GM23338 (cell line): ENCODE measurements around the gene CD68. TPM values are rescaled to one million over a fixed set of nuclear protein-coding genes. Genes with fewer than 3 reads are reported as not detected.

Experiments used
- ATAC-seq: fragments of 200-7000 bp; cut with Tn5 transposase; 3 replicates; pipeline ENCODE4 v1.9.1; 2020
- DNase-seq: peaks from one replicate; pipeline ENCODE4 v3.0.0-alpha.2; 2015; ENCODE audit warnings: low spot score
- H2AFZ ChIP-seq: fragments of 200-600 bp; sonication (generic); 2 replicates; pipeline ENCODE4 v1.8.0; 2016; ENCODE audit warnings: antibody characterized with exemption, mild to moderate bottlenecking, moderate library complexity
- H3F3A ChIP-seq: fragments of 200-600 bp; sonication (generic); replicated peaks from 2 replicates; pipeline ENCODE4 v1.8.0; 2017; ENCODE audit warnings: antibody characterized with exemption, mixed run types, low read depth
- H3K27ac ChIP-seq: fragments of 200-600 bp; sonication (generic); 2 replicates; pipeline ENCODE4 v1.6.1; 2016; ENCODE audit warnings: low read depth
- H3K27me3 ChIP-seq: fragments of 200-600 bp; sonication (generic); 2 replicates; pipeline ENCODE4 v1.8.0; 2016; ENCODE audit warnings: mild to moderate bottlenecking, mixed run types, moderate library complexity; ENCODE audit not compliant: insufficient read depth
- H3K36me3 ChIP-seq: fragments of 200-600 bp; sonication (generic); 2 replicates; pipeline ENCODE4 v1.8.0; 2016; ENCODE audit warnings: mild to moderate bottlenecking; ENCODE audit not compliant: insufficient read depth
- H3K4me1 ChIP-seq: fragments of 200-600 bp; sonication (generic); 2 replicates; pipeline ENCODE4 v1.8.0; 2016; ENCODE audit warnings: mild to moderate bottlenecking, moderate library complexity; ENCODE audit not compliant: insufficient read depth
- H3K4me2 ChIP-seq: fragments of 200-600 bp; sonication (generic); 2 replicates; pipeline ENCODE4 v1.7.1; 2017; ENCODE audit warnings: mixed run types
- H3K4me3 ChIP-seq: fragments of 200-600 bp; sonication (generic); 2 replicates; pipeline ENCODE4 v1.6.1; 2016; ENCODE audit warnings: mixed run types
- H3K79me2 ChIP-seq: fragments of 200-600 bp; sonication (generic); replicated peaks from 2 replicates; pipeline ENCODE4 v1.8.0; 2017; ENCODE audit warnings: mild to moderate bottlenecking; ENCODE audit not compliant: insufficient read depth
- H3K9me2 ChIP-seq: fragments of 200-600 bp; sonication (generic); 2 replicates; pipeline ENCODE4 v1.8.0; 2017; ENCODE audit not compliant: insufficient read depth
- H4K20me1 ChIP-seq: fragments of 200-600 bp; sonication (generic); replicated peaks from 2 replicates; pipeline ENCODE4 v1.8.0; 2017; ENCODE audit warnings: mild to moderate bottlenecking; ENCODE audit not compliant: insufficient read depth
- H3K27ac Mint-ChIP-seq: 2 replicates; pipeline ENCODE4 v1.8.0; 2020; ENCODE audit warnings: inconsistent platforms, mild to moderate bottlenecking, moderate library complexity, mixed read lengths
- H3K27me3 Mint-ChIP-seq: 3 replicates; pipeline ENCODE4 v1.8.0; 2022; ENCODE audit warnings: low read depth, mild to moderate bottlenecking, moderate library complexity, mixed read lengths, inconsistent platforms; ENCODE audit not compliant: insufficient read depth, poor library complexity
- H3K36me3 Mint-ChIP-seq: 3 replicates; pipeline ENCODE4 v1.8.0; 2021; ENCODE audit warnings: low read depth, mild to moderate bottlenecking, inconsistent platforms, moderate library complexity, mixed read lengths
- H3K4me1 Mint-ChIP-seq: 3 replicates; pipeline ENCODE4 v1.8.0; 2020; ENCODE audit warnings: mild to moderate bottlenecking, inconsistent platforms, mixed read lengths
- H3K4me3 Mint-ChIP-seq: 3 replicates; pipeline ENCODE4 v1.8.0; 2021; ENCODE audit warnings: moderate library complexity, mild to moderate bottlenecking, inconsistent platforms, mixed read lengths
- H3K9me3 Mint-ChIP-seq: 3 replicates; pipeline ENCODE4 v1.8.0; 2020; ENCODE audit warnings: moderate library complexity, mild to moderate bottlenecking, inconsistent platforms, mixed read lengths
- CTCF ChIP-seq, 2 experiments: fragments of 200-600 bp in 1 of 2; sonication (generic) in 1 of 2; conservative IDR thresholded peaks; 2 replicates each; pipeline versions ENCODE4 v1.5.1 to v1.6.1; 2016 to 2017; ENCODE audit warnings: antibody characterized with exemption in 2 of 2, low read depth in 2 of 2, mild to moderate bottlenecking in 2 of 2, moderate library complexity in 1 of 2
- EZH2 ChIP-seq: fragments of 200-600 bp; sonication (generic); IDR thresholded peaks from one replicate; pipeline ENCODE4 v1.8.0; 2017; ENCODE audit warnings: antibody characterized with exemption, mild to moderate bottlenecking, low read depth; ENCODE audit not compliant: unreplicated experiment
- JUNB ChIP-seq: IDR thresholded peaks from one replicate; pipeline ENCODE4 v1.6.1; 2016; ENCODE audit warnings: antibody characterized with exemption; ENCODE audit not compliant: unreplicated experiment
- POLR2AphosphoS5 ChIP-seq: IDR thresholded peaks from 2 replicates; pipeline ENCODE4 v1.6.1; 2016; ENCODE audit warnings: antibody characterized with exemption, low read depth
- REST ChIP-seq: IDR thresholded peaks from one replicate; pipeline ENCODE4 v1.6.1; 2018; ENCODE audit warnings: antibody characterized with exemption; ENCODE audit not compliant: unreplicated experiment
- STAT1 ChIP-seq: IDR thresholded peaks from one replicate; pipeline ENCODE4 v1.6.1; 2016; ENCODE audit warnings: antibody characterized with exemption; ENCODE audit not compliant: unreplicated experiment
- ZNF114 ChIP-seq: fragments of 250-450 bp; sonication (Bioruptor Pico); IDR thresholded peaks from 2 replicates; pipeline ENCODE4 v1.5.0; 2020; ENCODE audit warnings: mild to moderate bottlenecking, moderate library complexity
- ZNF331 ChIP-seq: fragments of 250-450 bp; sonication (Bioruptor Pico); IDR thresholded peaks from 2 replicates; pipeline ENCODE4 v1.5.0; 2020; ENCODE audit warnings: low read depth, mild to moderate bottlenecking, moderate library complexity
- polyA plus RNA-seq: library from polyadenylated mRNA; unstranded; fragments of >200 nt; fragmentation: Nextera tagmentation; extraction: Ambion mirVana; gene quantifications from 2 replicates; pipeline ENCODE4 v1.2.1, GENCODE V29; 2016
- total RNA-seq: library from RNA; depleted of rRNA; stranded (reverse); fragments of >200 nt; shearing (Covaris generic); gene quantifications from 2 replicates; pipeline ENCODE4 v1.2.3, GENCODE V29; 2014
- TF ChIP-seq, protein P1 (sequence below): IDR thresholded peaks from 2 replicates; pipeline ENCODE4 v1.6.1; 2016; ENCODE audit warnings: antibody characterized with exemption

Gene CD68
- total and polyA plus RNA-seq, 2 experiments from 2014 or later = not detected

- TF ChIP-seq REST (no peak), ZNF114 (CRISPR knock-in tag) (no peak), POLR2AphosphoS5 (no peak), CTCF (conservative IDR thresholded peaks at IDR 0.05; ENCODE audit: low read depth in 2 of 2) (no peak), EZH2 (no peak), JUNB (no peak), STAT1 (no peak), ZNF331 (CRISPR knock-in tag) (no peak)
- TF ChIP-seq, protein P1, sequence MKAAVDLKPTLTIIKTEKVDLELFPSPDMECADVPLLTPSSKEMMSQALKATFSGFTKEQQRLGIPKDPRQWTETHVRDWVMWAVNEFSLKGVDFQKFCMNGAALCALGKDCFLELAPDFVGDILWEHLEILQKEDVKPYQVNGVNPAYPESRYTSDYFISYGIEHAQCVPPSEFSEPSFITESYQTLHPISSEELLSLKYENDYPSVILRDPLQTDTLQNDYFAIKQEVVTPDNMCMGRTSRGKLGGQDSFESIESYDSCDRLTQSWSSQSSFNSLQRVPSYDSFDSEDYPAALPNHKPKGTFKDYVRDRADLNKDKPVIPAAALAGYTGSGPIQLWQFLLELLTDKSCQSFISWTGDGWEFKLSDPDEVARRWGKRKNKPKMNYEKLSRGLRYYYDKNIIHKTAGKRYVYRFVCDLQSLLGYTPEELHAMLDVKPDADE = no peak
Observed at GRCh38 chr17:7587420-7588151, 8.1 kb downstream of the CD68 start (continued).

DNA sequence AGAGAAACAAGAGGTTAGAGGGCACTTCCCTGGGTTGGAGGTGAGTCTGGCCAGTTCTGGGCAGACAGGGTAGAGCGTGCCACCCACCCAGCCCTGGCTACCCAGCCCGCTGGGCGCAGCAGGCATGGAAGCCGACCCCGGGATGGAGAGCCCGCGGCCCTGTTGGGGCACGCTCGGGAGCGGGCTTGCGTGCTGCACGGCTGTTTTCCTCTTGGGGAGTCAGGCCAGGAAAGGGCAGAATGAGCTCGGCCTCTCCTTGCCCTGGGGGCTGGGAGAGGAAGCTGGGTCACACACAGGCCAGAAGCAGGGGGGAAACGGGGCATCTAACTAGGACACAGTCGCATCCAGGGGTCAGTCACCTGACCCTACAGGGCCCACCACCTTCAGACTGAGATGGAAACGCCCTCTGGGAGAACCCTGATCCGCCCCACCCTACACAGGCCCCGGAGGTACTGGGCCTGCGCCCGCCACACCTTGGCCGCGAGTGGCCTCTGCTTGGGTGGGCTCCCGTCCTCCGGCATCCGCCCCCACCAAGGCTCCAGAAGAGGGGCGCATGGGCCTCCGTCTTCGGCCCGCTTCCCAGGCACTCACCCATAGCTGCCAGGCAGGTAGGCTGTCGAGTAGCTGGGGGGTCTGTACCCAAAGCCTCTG, 9.2 kb downstream of the CD68 start:
- peaks cover 25% of the 10 kb centered on the region for H3K27me3 Mint-ChIP-seq
- H3K9me2 ChIP-seq = no peaks in the 10 kb centered on the region; the same call in 1 of the 2 replicates
- peak overlapping the region; percentile 69 for H3K4me3 Mint-ChIP-seq
- peaks cover 21% of the 10 kb centered on the region for H3K79me2 ChIP-seq
- peak; percentile 59 for DNase-seq
- H3K4me1 ChIP-seq = peaks cover 23% of the 10 kb centered on the region
- H3K27me3 ChIP-seq = no peaks in the 10 kb centered on the region
- H3K36me3 ChIP-seq = peaks cover 16% of the 10 kb centered on the region
- H3K9me3 Mint-ChIP-seq = no peaks in the 10 kb centered on the region
- no peaks in the 10 kb centered on the region for H4K20me1 ChIP-seq
- peaks cover 30% of the 10 kb centered on the region for H3F3A ChIP-seq
- H3K4me1 Mint-ChIP-seq = peaks cover 43% of the 10 kb centered on the region
- H3K36me3 Mint-ChIP-seq = peaks cover 54% of the 10 kb centered on the region
- H2AFZ ChIP-seq = no peak overlapping the region
- peak overlapping the region; percentile 99 for H3K4me2 ChIP-seq
- H3K4me3 ChIP-seq = peak overlapping the region; percentile 88
- peak; percentile 12 for ATAC-seq
- no peak overlapping the region for H3K27ac Mint-ChIP-seq
- H3K27ac ChIP-seq = no peak overlapping the region
- TF ChIP-seq POLR2AphosphoS5 = no peak; the same call in 1 of the 2 replicates
- no peak for TF ChIP-seq CTCF (conservative IDR thresholded peaks at IDR 0.05; ENCODE audit: low read depth in 2 of 2)
- TF ChIP-seq, protein P1 = no peak
- TF ChIP-seq STAT1 = no peak
